Stomach (tissue), 9 donors: Measurements from ENCODE around the gene FLVCR2. TPM values are rescaled to one million over a fixed set of nuclear protein-coding genes. Genes with fewer than 3 reads are reported as not detected.
A peak's percentile ranks its signal among the peaks of the same experiment; 100 is the strongest.

ENCODE experiments used
- DNase-seq, 2 donors: peaks; one replicate each; pipeline versions ENCODE4 v3.0.0 to v3.0.0-alpha.2; 2013 to 2019
- H3K27ac ChIP-seq, 5 donors: fragments of 200-600 bp in 4 of 5; sonication (generic) in 4 of 5; one replicate each; pipeline ENCODE4 v1.5.1; 2013 to 2019; ENCODE audit warnings: mild to moderate bottlenecking in 1 of 5, moderate library complexity in 1 of 5
- H3K27me3 ChIP-seq, 3 donors: fragments of 200-600 bp; sonication (generic); one replicate each; pipeline ENCODE4 v1.5.1; 2017 to 2019; ENCODE audit warnings: mixed run types in 1 of 3
- H3K36me3 ChIP-seq, 4 donors: fragments of 200-600 bp; sonication (generic); 1 replicate in 3 of 4; 2 replicates in 1 of 4; pipeline ENCODE4 v1.5.1; 2016 to 2019
- H3K4me1 ChIP-seq, 4 donors: fragments of 200-600 bp; sonication (generic); one replicate each; pipeline ENCODE4 v1.5.1; 2016 to 2019
- H3K4me3 ChIP-seq, 4 donors: fragments of 200-600 bp; sonication (generic) in 3 of 4; one replicate each; pipeline ENCODE4 v1.5.1; 2016 to 2019; ENCODE audit warnings: mild to moderate bottlenecking in 1 of 4
- H3K9me3 ChIP-seq, 4 donors: fragments of 200-600 bp; sonication (generic); one replicate each; pipeline ENCODE4 v1.5.1; 2016 to 2019
- CTCF ChIP-seq, 7 experiments: fragments of 450-650 bp in 4 of 7; fragments of 200-600 bp in 3 of 7; sonication (generic) in 3 of 7; IDR thresholded peaks; one replicate each; pipeline ENCODE4 v1.5.1; 2016 to 2019; ENCODE audit warnings: antibody characterized with exemption in 7 of 7, control low read depth in 2 of 7, mild to moderate bottlenecking in 1 of 7
- EP300 ChIP-seq: sonication (generic); formaldehyde crosslinking; IDR thresholded peaks from one replicate; pipeline ENCODE4 v1.6.1; 2017; ENCODE audit warnings: antibody characterized with exemption
- POLR2A ChIP-seq, 4 donors: fragments of 450-650 bp; IDR thresholded peaks; one replicate each; pipeline ENCODE4 v1.6.1; 2016; ENCODE audit warnings: antibody characterized with exemption in 4 of 4, control low read depth in 2 of 4, mild to moderate bottlenecking in 1 of 4, moderate library complexity in 1 of 4
- POLR2AphosphoS5 ChIP-seq, 3 donors: sonication (generic); formaldehyde crosslinking; IDR thresholded peaks; one replicate each; pipeline ENCODE4 v1.6.1; 2016; ENCODE audit warnings: antibody characterized with exemption in 3 of 3
- WGBS, 5 donors: extraction: QIAGEN DNeasy Blood & Tissue Kit in 3 of 5; methylation state at CpG; one replicate each; pipeline versions ENCODE4 v1.1.5 to v1.1.7; 2013 to 2018; 5-methylcytosine and 5-hydroxymethylcytosine counted together
- intact Hi-C: fragments of 100-400 bp; cut with DNase I; formaldehyde crosslinking; loops from one replicate; pipeline ENCODE4 v1.15.1; 2023; ENCODE audit warnings: low total_unique reads
- polyA plus RNA-seq, 3 donors: library from polyadenylated mRNA; stranded (reverse); fragments of 200-250 nt; gene quantifications; one replicate each; pipeline ENCODE4 v1.2.3, GENCODE V29; 2013
- total RNA-seq, 5 donors: library from RNA; depleted of rRNA; stranded (reverse); fragments of >200 nt; gene quantifications; one replicate each; pipeline versions ENCODE4 v1.1.0 to v1.2.3, GENCODE V29; 2014 to 2016
- donor health status: healthy with polysubstance abuse.
- donor health status: Bipolar disorder and iron deficiency.
- donor health status: healthy.

FLVCR2 gene
- total and polyA plus RNA-seq, 8 donors: 0.15 to 10.7 (median 0.95) TPM; not detected in 1

- Histone ChIP-seq H3K27ac (no peak overlapping the region), H3K4me1 (peaks cover 6 to 17% (median 9%) of the 10 kb centered on the region in 4 donors), H3K4me3 (no peak overlapping the region), H3K9me3 (peaks cover 0 to 12% (median 3%) of the 10 kb centered on the region in 4 donors), H3K27me3 (peaks cover 0 to 22% (median 0%) of the 10 kb centered on the region in 3 donors), H3K36me3 (no peaks in the 10 kb centered on the region)
- 75 to 89% (median 87%) methylated on average over 5 to 6 of the region's 6 CpGs for WGBS, 5 donors
- intact Hi-C loops: no loop called here
- no peak for DNase-seq
- TF ChIP-seq POLR2AphosphoS5 (IDR thresholded peaks at IDR 0.05) (no peak), POLR2A (IDR thresholded peaks at IDR 0.05) (no peak), EP300 (no peak), CTCF (IDR thresholded peaks at IDR 0.05) (no peak)
Observed at GRCh38 chr14:75559045-75559444, 19.4 kb upstream of the FLVCR2 start.

GRCh38 chr14:75559451-75560222 is 18.8 kb upstream of the FLVCR2 start:
- intact Hi-C loops: no loop called here
- H3K9me3 ChIP-seq: peaks cover 0 to 12% (median 3%) of the 10 kb centered on the region in 4 donors
- 82 to 90% (median 87%) methylated on average over 6 of the region's 6 CpGs for WGBS, 5 donors

GRCh38 chr14:75561013-75561432 is 17.4 kb upstream of the FLVCR2 start:
- Histone ChIP-seq H3K36me3 (no peaks in the 10 kb centered on the region), H3K27me3 (peaks cover 0 to 36% (median 0%) of the 10 kb centered on the region in 3 donors), H3K4me3 (no peak overlapping the region), H3K9me3 (peaks cover 0 to 12% (median 3%) of the 10 kb centered on the region in 4 donors), H3K4me1 (peaks cover 6 to 17% (median 9%) of the 10 kb centered on the region in 4 donors), H3K27ac (no peak overlapping the region)
- 0 to 3% (median 2%) methylated on average over 6 of the region's 6 CpGs for WGBS, 5 donors
- peak; percentile 89 to 93 for DNase-seq
- TF ChIP-seq CTCF (IDR thresholded peaks at IDR 0.05) (peak in 5 of 7 experiments; percentile 51 to 77 (median 68)), EP300 (no peak), POLR2AphosphoS5 (IDR thresholded peaks at IDR 0.05) (peak in 1 of 3 donors; percentile 59), POLR2A (IDR thresholded peaks at IDR 0.05) (no peak)
- intact Hi-C loops: no loop called here

More at GRCh38 chr14:75559451-75560222, 18.8 kb upstream of the FLVCR2 start:
- peaks cover 6 to 17% (median 9%) of the 10 kb centered on the region in 4 donors for H3K4me1 ChIP-seq
- H3K36me3 ChIP-seq: no peaks in the 10 kb centered on the region
- H3K4me3 ChIP-seq: no peak overlapping the region
- no peak for TF ChIP-seq EP300
- no peak for TF ChIP-seq CTCF (IDR thresholded peaks at IDR 0.05)
- no peak for TF ChIP-seq POLR2A (IDR thresholded peaks at IDR 0.05)
- no peak for TF ChIP-seq POLR2AphosphoS5 (IDR thresholded peaks at IDR 0.05)
- H3K27ac ChIP-seq: no peak overlapping the region
- peaks cover 0 to 28% (median 0%) of the 10 kb centered on the region in 3 donors for H3K27me3 ChIP-seq
- peak; percentile 28 to 39 for DNase-seq

- intact Hi-C loops: no loop called here
- 50 to 61% (median 54%) methylated on average over 7 of the region's 7 CpGs for WGBS, 5 donors
Observed at GRCh38 chr14:75562089-75562488, 16.3 kb upstream of the FLVCR2 start.

More at GRCh38 chr14:75562089-75562488, 16.3 kb upstream of the FLVCR2 start:
- no peak overlapping the region for H3K27ac ChIP-seq
- H3K4me3 ChIP-seq: no peak overlapping the region
- DNase-seq: no peak
- peaks cover 0 to 9% (median 2%) of the 10 kb centered on the region in 4 donors for H3K9me3 ChIP-seq
- no peaks in the 10 kb centered on the region for H3K36me3 ChIP-seq
- TF ChIP-seq POLR2A (IDR thresholded peaks at IDR 0.05) (no peak), CTCF (IDR thresholded peaks at IDR 0.05) (no peak)
- H3K27me3 ChIP-seq: peaks cover 0 to 36% (median 0%) of the 10 kb centered on the region in 3 donors
- H3K4me1 ChIP-seq: peaks cover 6 to 17% (median 9%) of the 10 kb centered on the region in 4 donors
